ENCODE data around the gene ADGRG6. TPM values are rescaled to one million over a fixed set of nuclear protein-coding genes. Genes with fewer than 3 reads are reported as not detected.

ADGRG6 gene
- total and polyA plus RNA-seq, 2 donors (not counting 3 experiments of a cell fraction or from before 2014, with no cell fraction given) = 99.3 to 166 TPM

DNA sequence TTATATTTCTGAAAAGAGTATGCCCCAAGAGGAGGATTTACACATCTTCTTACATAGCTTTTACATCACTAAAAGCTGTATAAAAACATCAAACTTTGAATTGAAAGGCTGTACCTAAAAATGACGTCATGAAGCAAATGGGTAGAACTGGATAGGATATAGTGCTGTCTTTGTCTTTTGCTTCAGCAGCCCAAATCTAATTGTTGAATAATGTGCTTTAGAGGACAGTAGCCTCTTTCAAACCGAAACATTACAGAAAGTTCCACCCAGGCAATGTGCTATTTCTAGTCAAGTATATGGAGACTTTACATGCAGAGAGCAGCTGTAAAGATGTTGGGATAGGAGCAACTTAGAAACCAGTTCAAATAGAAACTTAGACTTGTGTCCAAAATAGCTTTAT, 51.9 kb downstream of the ADGRG6 start:
- no TSS peak for BruUV-seq (replicated peaks)
- intact Hi-C loops (cut with micrococcal nuclease) (no loop called here), dilution Hi-C loops (cut with MboI; ENCODE audit: extremely low pct_ligation_motif_present, low sequenced_read_pairs) (no loop called here)
- Histone ChIP-seq H3K9me3 (replicated peaks; ENCODE audit: control insufficient read depth, insufficient read depth, low read length) (no peaks in the 10 kb centered on the region), H3K27ac (ENCODE audit: insufficient read depth, low read depth, low read length) (no peak overlapping the region), H3K9ac (replicated peaks; ENCODE audit: extremely low read depth, insufficient read depth, low read length) (no peak overlapping the region), H3K27me3 (ENCODE audit: control insufficient read depth in 2 of 2, insufficient read depth in 2 of 2, low read length in 2 of 2) (no peaks in the 10 kb centered on the region), H3K79me2 (ENCODE audit: control insufficient read depth, insufficient read depth, low read length) (peaks cover 34% of the 10 kb centered on the region), H3K4me2 (ENCODE audit: insufficient read depth, low read length) (no peak overlapping the region), H3K4me3 (replicated peaks in 1 of 3; ENCODE audit: insufficient read depth in 1 of 3, low read depth in 1 of 3, low read length in 3 of 3) (no peak overlapping the region), H3K36me3 (ENCODE audit: control insufficient read depth in 2 of 2, extremely low read depth in 1 of 2, insufficient read depth in 2 of 2, low read length in 2 of 2) (peaks cover 0 to 2% of the 10 kb centered on the region in 2 experiments), H4K20me1 (replicated peaks; ENCODE audit: control insufficient read depth, extremely low read depth, insufficient read depth, low read length) (no peaks in the 10 kb centered on the region), H3K9me1 (replicated peaks; ENCODE audit: control insufficient read depth, extremely low read depth, insufficient read depth, low read length) (peaks cover 3% of the 10 kb centered on the region), H2AFZ (ENCODE audit: low read depth, low read length) (no peak overlapping the region), H3K4me1 (ENCODE audit: control insufficient read depth, extremely low read depth, insufficient read depth, low read length) (no peaks in the 10 kb centered on the region)
- CTCF ChIA-PET = interaction anchor here (0.9 kb wide), 1 partner anchor 24 kb away, joined by 3 read pairs; no protein-coding TSS in a partner anchor
- FAIRE-seq = no peak
- TF ChIP-seq POLR2AphosphoS5 (IDR thresholded peaks at IDR 0.05; ENCODE audit: insufficient read depth, low read depth, low read length) = no peak
- no peak for TF ChIP-seq FOS (IDR thresholded peaks at IDR 0.05; ENCODE audit: borderline replicate concordance, insufficient read depth, low read length)
- TF ChIP-seq MYC (IDR thresholded peaks at IDR 0.05; ENCODE audit: low read depth, low read length) = no peak
- POLR2A ChIA-PET = no interaction called here
- no peak for DNase-seq (ENCODE audit: low read depth, low spot score)

DNA sequence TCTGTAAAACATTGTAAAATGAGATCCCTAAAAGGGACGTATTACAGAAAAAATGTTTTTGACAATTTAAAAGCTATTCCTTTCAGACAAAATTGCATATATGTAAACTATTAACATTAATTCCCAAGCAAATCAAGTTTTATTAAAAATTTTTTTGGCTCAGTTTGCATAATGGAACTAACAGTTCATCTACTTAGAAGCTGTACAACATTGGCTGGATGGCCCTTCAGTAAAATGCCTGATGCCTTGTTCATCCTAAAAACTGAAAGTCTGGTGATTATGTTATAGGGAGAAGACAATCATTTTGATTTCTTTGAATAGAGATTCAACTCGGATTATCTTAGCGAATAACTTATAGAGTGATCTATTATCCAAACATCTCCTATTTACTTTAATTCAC, 52.8 kb downstream of the ADGRG6 start:
- POLR2A ChIA-PET = no interaction called here
- DNase-seq (ENCODE audit: low read depth, low spot score) (no peak), FAIRE-seq (no peak)
- Histone ChIP-seq H3K36me3 (ENCODE audit: control insufficient read depth in 2 of 2, extremely low read depth in 1 of 2, insufficient read depth in 2 of 2, low read length in 2 of 2) (peaks cover 0 to 2% of the 10 kb centered on the region in 2 experiments), H3K9me1 (replicated peaks; ENCODE audit: control insufficient read depth, extremely low read depth, insufficient read depth, low read length) (peaks cover 3% of the 10 kb centered on the region), H3K79me2 (ENCODE audit: control insufficient read depth, insufficient read depth, low read length) (peaks cover 39% of the 10 kb centered on the region), H3K4me1 (ENCODE audit: control insufficient read depth, extremely low read depth, insufficient read depth, low read length) (peaks cover 8% of the 10 kb centered on the region), H3K27me3 (ENCODE audit: control insufficient read depth in 2 of 2, insufficient read depth in 2 of 2, low read length in 2 of 2) (no peaks in the 10 kb centered on the region), H3K27ac (ENCODE audit: insufficient read depth, low read depth, low read length) (no peak overlapping the region), H3K9ac (replicated peaks; ENCODE audit: extremely low read depth, insufficient read depth, low read length) (no peak overlapping the region), H3K9me3 (replicated peaks; ENCODE audit: control insufficient read depth, insufficient read depth, low read length) (no peaks in the 10 kb centered on the region), H3K4me2 (ENCODE audit: insufficient read depth, low read length) (no peak overlapping the region), H3K4me3 (replicated peaks in 1 of 3; ENCODE audit: insufficient read depth in 1 of 3, low read depth in 1 of 3, low read length in 3 of 3) (no peak overlapping the region), H2AFZ (ENCODE audit: low read depth, low read length) (no peak overlapping the region), H4K20me1 (replicated peaks; ENCODE audit: control insufficient read depth, extremely low read depth, insufficient read depth, low read length) (peaks cover 3% of the 10 kb centered on the region)
- dilution Hi-C loops (cut with MboI; ENCODE audit: extremely low pct_ligation_motif_present, low sequenced_read_pairs) = no loop called here
- CTCF ChIA-PET = no interaction called here
- no peak for TF ChIP-seq GATA2 (IDR thresholded peaks at IDR 0.05; ENCODE audit: insufficient read depth, insufficient read length, low read depth, low read length)
- TF ChIP-seq POLR2AphosphoS5 (IDR thresholded peaks at IDR 0.05; ENCODE audit: insufficient read depth, low read depth, low read length) = no peak
- no peak for TF ChIP-seq EZH2 (IDR thresholded peaks at IDR 0.05; ENCODE audit: borderline replicate concordance, low read depth, low read length, severe bottlenecking)
- TF ChIP-seq MYC (IDR thresholded peaks at IDR 0.05; ENCODE audit: low read depth, low read length) = no peak
- TF ChIP-seq, protein P1, sequence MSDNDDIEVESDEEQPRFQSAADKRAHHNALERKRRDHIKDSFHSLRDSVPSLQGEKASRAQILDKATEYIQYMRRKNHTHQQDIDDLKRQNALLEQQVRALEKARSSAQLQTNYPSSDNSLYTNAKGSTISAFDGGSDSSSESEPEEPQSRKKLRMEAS (IDR thresholded peaks at IDR 0.05; ENCODE audit: insufficient read depth, insufficient read length) = no peak
- TF ChIP-seq, protein P2, sequence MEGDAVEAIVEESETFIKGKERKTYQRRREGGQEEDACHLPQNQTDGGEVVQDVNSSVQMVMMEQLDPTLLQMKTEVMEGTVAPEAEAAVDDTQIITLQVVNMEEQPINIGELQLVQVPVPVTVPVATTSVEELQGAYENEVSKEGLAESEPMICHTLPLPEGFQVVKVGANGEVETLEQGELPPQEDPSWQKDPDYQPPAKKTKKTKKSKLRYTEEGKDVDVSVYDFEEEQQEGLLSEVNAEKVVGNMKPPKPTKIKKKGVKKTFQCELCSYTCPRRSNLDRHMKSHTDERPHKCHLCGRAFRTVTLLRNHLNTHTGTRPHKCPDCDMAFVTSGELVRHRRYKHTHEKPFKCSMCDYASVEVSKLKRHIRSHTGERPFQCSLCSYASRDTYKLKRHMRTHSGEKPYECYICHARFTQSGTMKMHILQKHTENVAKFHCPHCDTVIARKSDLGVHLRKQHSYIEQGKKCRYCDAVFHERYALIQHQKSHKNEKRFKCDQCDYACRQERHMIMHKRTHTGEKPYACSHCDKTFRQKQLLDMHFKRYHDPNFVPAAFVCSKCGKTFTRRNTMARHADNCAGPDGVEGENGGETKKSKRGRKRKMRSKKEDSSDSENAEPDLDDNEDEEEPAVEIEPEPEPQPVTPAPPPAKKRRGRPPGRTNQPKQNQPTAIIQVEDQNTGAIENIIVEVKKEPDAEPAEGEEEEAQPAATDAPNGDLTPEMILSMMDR (IDR thresholded peaks at IDR 0.05; ENCODE audit: extremely low read depth in 1 of 2, insufficient read depth in 1 of 2, low read depth in 1 of 2, low read length in 2 of 2) = no peak
- TF ChIP-seq JUN (IDR thresholded peaks at IDR 0.05; ENCODE audit: borderline replicate concordance, insufficient read depth, insufficient read length, low read depth) = no peak
- intact Hi-C loops (cut with micrococcal nuclease) = no loop called here
- no TSS peak for BruUV-seq (replicated peaks)

Data from endothelial cell of umbilical vein (primary cell).